WERI-Rb-1 (cell line): ENCODE results near the gene ROR1.
"Not testable (repeated sequence)": the region's sequence is repeated elsewhere in the genome, so short reads cannot be mapped to it uniquely, and the experiment has no call there.

Experiments used
- DNase-seq: peaks from one replicate; pipeline ENCODE4 v3.0.0-alpha.2; 2020
- H3K27ac ChIP-seq: fragments of 250-450 bp; sonication (Bioruptor Pico); 2 replicates; pipeline ENCODE4 v1.5.1; 2020; ENCODE audit warnings: mild to moderate bottlenecking, moderate library complexity
- H3K27me3 ChIP-seq: fragments of 250-450 bp; sonication (Bioruptor Pico); 2 replicates; pipeline ENCODE4 v1.5.1; 2021; ENCODE audit warnings: mild to moderate bottlenecking, low read depth, moderate library complexity; ENCODE audit not compliant: insufficient read depth, severe bottlenecking
- H3K36me3 ChIP-seq: fragments of 250-450 bp; sonication (Bioruptor Pico); 2 replicates; pipeline ENCODE4 v1.5.1; 2020; ENCODE audit warnings: mild to moderate bottlenecking, moderate library complexity
- H3K4me3 ChIP-seq: 2 replicates; pipeline ENCODE4 v1.5.1; 2011; ENCODE audit warnings: low read depth, mild to moderate bottlenecking, control low read depth, low read length
- H3K9me3 ChIP-seq: fragments of 250-450 bp; sonication (Bioruptor Pico); 2 replicates; pipeline ENCODE4 v1.5.1; 2021; ENCODE audit warnings: mild to moderate bottlenecking, moderate library complexity; ENCODE audit not compliant: severe bottlenecking
- TF ChIP-seq, protein P1 (sequence below): IDR thresholded peaks from 2 replicates; pipeline ENCODE4 v1.5.1; 2011; ENCODE audit warnings: low read depth, mild to moderate bottlenecking, control low read depth, inconsistent platforms, low read length

ROR1 gene

GRCh38 chr1:63782982-63783381, 9.2 kb downstream of the ROR1 start:
- H3K27me3 ChIP-seq: no peaks in the 10 kb centered on the region
- no peak overlapping the region for H3K4me3 ChIP-seq
- TF ChIP-seq, protein P1, sequence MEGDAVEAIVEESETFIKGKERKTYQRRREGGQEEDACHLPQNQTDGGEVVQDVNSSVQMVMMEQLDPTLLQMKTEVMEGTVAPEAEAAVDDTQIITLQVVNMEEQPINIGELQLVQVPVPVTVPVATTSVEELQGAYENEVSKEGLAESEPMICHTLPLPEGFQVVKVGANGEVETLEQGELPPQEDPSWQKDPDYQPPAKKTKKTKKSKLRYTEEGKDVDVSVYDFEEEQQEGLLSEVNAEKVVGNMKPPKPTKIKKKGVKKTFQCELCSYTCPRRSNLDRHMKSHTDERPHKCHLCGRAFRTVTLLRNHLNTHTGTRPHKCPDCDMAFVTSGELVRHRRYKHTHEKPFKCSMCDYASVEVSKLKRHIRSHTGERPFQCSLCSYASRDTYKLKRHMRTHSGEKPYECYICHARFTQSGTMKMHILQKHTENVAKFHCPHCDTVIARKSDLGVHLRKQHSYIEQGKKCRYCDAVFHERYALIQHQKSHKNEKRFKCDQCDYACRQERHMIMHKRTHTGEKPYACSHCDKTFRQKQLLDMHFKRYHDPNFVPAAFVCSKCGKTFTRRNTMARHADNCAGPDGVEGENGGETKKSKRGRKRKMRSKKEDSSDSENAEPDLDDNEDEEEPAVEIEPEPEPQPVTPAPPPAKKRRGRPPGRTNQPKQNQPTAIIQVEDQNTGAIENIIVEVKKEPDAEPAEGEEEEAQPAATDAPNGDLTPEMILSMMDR: no peak
- H3K27ac ChIP-seq: no peak overlapping the region
- H3K36me3 ChIP-seq: no peaks in the 10 kb centered on the region
- no peak for DNase-seq
- no peaks in the 10 kb centered on the region for H3K9me3 ChIP-seq

DNA sequence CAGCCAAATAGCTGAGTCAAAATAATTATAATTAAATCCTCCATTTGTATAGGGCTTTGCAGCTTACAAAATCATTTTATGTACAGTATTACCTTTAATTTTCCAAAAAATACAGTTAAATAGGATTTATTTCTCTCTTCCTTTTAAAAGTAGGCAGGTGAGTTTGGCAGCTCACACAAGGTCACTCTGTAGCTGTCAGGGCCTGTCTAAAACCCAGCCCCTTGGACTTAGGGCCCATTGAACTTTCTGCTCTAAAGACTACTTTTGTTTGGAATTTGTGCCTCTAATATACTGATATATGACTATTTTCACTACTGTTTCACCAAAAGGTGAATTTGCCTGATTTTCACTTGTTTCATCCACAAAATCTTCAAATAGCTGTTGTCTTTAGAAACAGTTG, 10.3 kb downstream of the ROR1 start:
- DNase-seq: no peak
- Histone ChIP-seq H3K36me3 (no peaks in the 10 kb centered on the region), H3K9me3 (no peaks in the 10 kb centered on the region), H3K27me3 (no peaks in the 10 kb centered on the region), H3K4me3 (no peak overlapping the region), H3K27ac (no peak overlapping the region)
- TF ChIP-seq, protein P1: no peak

DNA sequence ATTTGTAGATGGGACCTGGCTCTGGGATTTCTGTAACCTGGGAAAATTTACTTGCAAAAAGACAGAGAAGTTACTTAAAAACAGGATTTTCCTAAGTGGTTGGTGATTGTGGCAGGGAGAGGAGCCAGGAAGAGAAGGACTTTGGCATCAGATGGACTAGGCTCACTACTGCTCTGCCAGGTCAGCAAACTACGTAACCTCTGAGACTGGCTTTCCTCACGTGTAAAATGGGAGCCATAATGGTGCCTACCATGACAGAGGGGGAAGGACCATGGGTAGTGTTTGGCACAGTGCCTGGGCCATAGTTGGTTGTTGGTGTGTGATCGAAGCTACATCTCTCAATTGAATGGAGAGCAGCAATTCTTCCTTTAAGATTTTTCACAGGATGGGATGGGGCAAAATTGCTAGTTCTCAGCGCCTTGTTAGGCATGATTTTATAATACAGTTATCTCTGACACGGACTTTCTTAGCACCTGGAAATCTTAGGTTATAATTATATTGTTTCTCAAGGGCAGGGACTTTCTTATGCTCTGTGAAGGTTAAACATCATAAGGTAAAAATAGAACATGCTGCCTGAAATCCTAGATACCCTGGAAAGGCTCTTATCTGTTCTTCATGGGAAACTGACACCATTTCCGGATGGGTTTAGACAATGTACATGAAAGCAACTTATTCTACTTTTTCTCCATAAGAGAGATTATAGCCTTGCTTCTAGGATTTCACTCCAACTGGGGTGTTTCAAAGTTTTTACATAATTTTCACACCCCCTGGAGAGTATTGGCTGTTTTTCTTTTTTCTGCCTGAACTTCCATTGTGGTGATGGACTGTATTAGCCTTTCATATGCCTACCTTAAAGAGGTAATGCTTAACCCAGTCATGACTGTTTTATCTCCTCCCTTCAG, 10.9 kb downstream of the ROR1 start:
- Histone ChIP-seq H3K27me3 (no peaks in the 10 kb centered on the region), H3K27ac (no peak overlapping the region), H3K9me3 (no peaks in the 10 kb centered on the region), H3K36me3 (no peaks in the 10 kb centered on the region), H3K4me3 (no peak overlapping the region)
- TF ChIP-seq, protein P1: no peak
- DNase-seq: no peak

GRCh38 chr1:63787270-63787669, 13.5 kb downstream of the ROR1 start:
- H3K4me3 ChIP-seq, H3K27me3 ChIP-seq, H3K36me3 ChIP-seq, H3K9me3 ChIP-seq, DNase-seq, H3K27ac ChIP-seq: not testable (repeated sequence)

GRCh38 chr1:63787875-63788274, 14.1 kb downstream of the ROR1 start:
- Histone ChIP-seq H3K9me3 (no peaks in the 10 kb centered on the region), H3K4me3 (no peak overlapping the region), H3K36me3 (no peaks in the 10 kb centered on the region), H3K27me3 (no peaks in the 10 kb centered on the region), H3K27ac (no peak overlapping the region; the same call in 1 of the 2 replicates)
- peak; percentile 22 for DNase-seq
- TF ChIP-seq, protein P1: no peak

DNA sequence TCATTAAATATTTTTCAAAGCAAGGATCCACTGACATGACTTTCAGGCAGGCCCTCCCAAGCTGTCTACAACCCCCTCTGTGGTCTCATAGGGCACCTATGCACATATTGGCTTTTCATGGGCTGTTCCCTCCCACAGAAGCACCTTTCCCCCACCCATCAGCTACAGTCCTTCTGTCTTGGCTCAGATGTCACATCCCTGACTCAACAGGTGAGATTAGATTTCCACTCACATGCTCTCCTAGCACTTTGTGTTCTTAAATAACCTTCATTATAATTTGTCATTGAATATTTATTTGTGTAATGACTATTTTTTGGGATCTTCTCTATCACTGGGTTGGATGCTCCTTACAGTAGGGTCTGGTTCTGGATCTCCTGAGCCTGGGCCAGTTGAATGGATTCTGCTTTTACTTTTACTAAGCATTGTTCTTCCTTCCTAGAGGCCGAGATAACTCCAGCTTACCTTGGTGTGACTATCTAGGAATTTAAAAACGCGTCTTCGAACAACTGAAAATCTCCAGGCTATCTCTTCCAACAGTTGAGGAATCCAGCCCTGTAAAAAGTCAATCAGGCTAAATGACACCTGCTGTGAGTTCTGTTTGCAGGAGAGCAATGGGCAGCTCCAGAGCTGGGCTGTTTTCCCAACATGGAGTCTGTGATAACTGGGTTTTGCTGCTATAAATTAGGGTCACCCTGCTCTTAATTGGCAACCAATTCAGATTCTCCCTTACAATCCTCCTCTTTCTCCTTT, 16.2 kb downstream of the ROR1 start:
- TF ChIP-seq, protein P1: no peak
- Histone ChIP-seq H3K27ac (no peak overlapping the region), H3K27me3 (no peaks in the 10 kb centered on the region), H3K4me3 (no peak overlapping the region), H3K9me3 (no peaks in the 10 kb centered on the region), H3K36me3 (no peaks in the 10 kb centered on the region)
- no peak for DNase-seq
